Mesenchymal stem cell (in vitro differentiated cells and primary cell): Measurements from ENCODE around the gene UGT1A8.
"Not testable (repeated sequence)": the region's sequence is repeated elsewhere in the genome, so short reads cannot be mapped to it uniquely, and the experiment has no call there.

Experiments
- DNase-seq: peaks from one replicate; pipeline ENCODE4 v3.0.0-alpha.2; 2013
- H2AFZ ChIP-seq: one replicate; pipeline ENCODE4 v1.6.1; 2013; ENCODE audit warnings: low read depth, mild to moderate bottlenecking, control low read depth, inconsistent platforms, low read length, moderate library complexity
- H2AK5ac ChIP-seq: 2 replicates; pipeline ENCODE4 v1.6.1; 2013; ENCODE audit warnings: low read length, moderate library complexity, mild to moderate bottlenecking, inconsistent platforms; ENCODE audit not compliant: severe bottlenecking
- H2BK120ac ChIP-seq: one replicate; pipeline ENCODE4 v1.6.1; 2013; ENCODE audit warnings: low read depth, mild to moderate bottlenecking, inconsistent platforms, low read length, moderate library complexity
- H2BK12ac ChIP-seq, 2 experiments: one replicate each; pipeline ENCODE4 v1.6.1; 2013; ENCODE audit warnings: inconsistent platforms in 2 of 2, low read length in 2 of 2, mild to moderate bottlenecking in 2 of 2, moderate library complexity in 2 of 2, control low read depth in 1 of 2
- H2BK15ac ChIP-seq: one replicate; pipeline ENCODE4 v1.6.1; 2013; ENCODE audit warnings: mild to moderate bottlenecking, low read depth, inconsistent platforms; ENCODE audit not compliant: poor library complexity, severe bottlenecking
- H2BK5ac ChIP-seq: 2 replicates; pipeline ENCODE4 v1.6.1; 2013; ENCODE audit warnings: low read depth, mild to moderate bottlenecking, low read length, control low read depth, inconsistent platforms; ENCODE audit not compliant: poor library complexity, severe bottlenecking
- H3K14ac ChIP-seq, 2 experiments: one replicate each; pipeline ENCODE4 v1.6.1; 2013; ENCODE audit warnings: inconsistent platforms in 2 of 2, low read length in 2 of 2, control low read depth in 1 of 2, mild to moderate bottlenecking in 1 of 2, moderate library complexity in 1 of 2
- H3K18ac ChIP-seq, 2 experiments: one replicate each; pipeline ENCODE4 v1.6.1; 2013; ENCODE audit warnings: inconsistent platforms in 2 of 2, low read length in 2 of 2, control low read depth in 1 of 2, low read depth in 1 of 2, mild to moderate bottlenecking in 1 of 2
- H3K23ac ChIP-seq, 2 experiments: one replicate each; pipeline ENCODE4 v1.6.1; 2013; ENCODE audit warnings: inconsistent platforms in 2 of 2, low read length in 2 of 2, mild to moderate bottlenecking in 2 of 2, moderate library complexity in 2 of 2, control low read depth in 1 of 2
- H3K27ac ChIP-seq: 2 replicates; pipeline ENCODE4 v1.5.1; 2013; ENCODE audit warnings: mild to moderate bottlenecking, moderate library complexity, low read length, control low read depth, inconsistent platforms; ENCODE audit not compliant: poor library complexity, severe bottlenecking
- H3K27me3 ChIP-seq, 2 experiments: 2 replicates each; pipeline versions ENCODE4 v1.6.1 to v1.7.0; 2013; ENCODE audit warnings: low read length in 2 of 2, mild to moderate bottlenecking in 2 of 2, moderate library complexity in 2 of 2, control low read depth in 1 of 2, inconsistent platforms in 1 of 2; ENCODE audit not compliant: control insufficient read depth in 1 of 2, insufficient read depth in 1 of 2
- H3K36me3 ChIP-seq, 2 experiments: 2 replicates each; pipeline versions ENCODE4 v1.6.1 to v1.7.0; 2013; ENCODE audit warnings: low read length in 2 of 2, control low read depth in 1 of 2, inconsistent platforms in 1 of 2, low read depth in 1 of 2, mild to moderate bottlenecking in 1 of 2; ENCODE audit not compliant: insufficient read depth in 2 of 2, control insufficient read depth in 1 of 2
- H3K4ac ChIP-seq, 2 experiments: one replicate each; pipeline ENCODE4 v1.6.1; 2013; ENCODE audit warnings: inconsistent platforms in 2 of 2, low read length in 2 of 2, mild to moderate bottlenecking in 2 of 2, moderate library complexity in 2 of 2, control low read depth in 1 of 2, low read depth in 1 of 2
- H3K4me1 ChIP-seq: 2 replicates; pipeline ENCODE4 v1.6.1; 2013; ENCODE audit warnings: low read depth, low read length, control low read depth; ENCODE audit not compliant: control insufficient read depth, insufficient read depth
- H3K4me2 ChIP-seq: 2 replicates; pipeline ENCODE4 v1.6.1; 2013; ENCODE audit warnings: low read length, mild to moderate bottlenecking, inconsistent platforms; ENCODE audit not compliant: poor library complexity, severe bottlenecking
- H3K4me3 ChIP-seq, 2 experiments: 2 replicates each; pipeline versions ENCODE4 v1.5.1 to v1.7.0; 2013; ENCODE audit warnings: low read length in 2 of 2, mild to moderate bottlenecking in 2 of 2, control low read depth in 1 of 2, low read depth in 1 of 2; ENCODE audit not compliant: insufficient read depth in 1 of 2
- H3K79me1 ChIP-seq: replicated peaks from 2 replicates; pipeline ENCODE4 v1.6.1; 2013; ENCODE audit warnings: mild to moderate bottlenecking, control low read depth, low read length, inconsistent platforms; ENCODE audit not compliant: poor library complexity, severe bottlenecking
- H3K9ac ChIP-seq: 2 replicates; pipeline ENCODE4 v1.7.0; 2013; ENCODE audit warnings: mild to moderate bottlenecking, low read length, moderate library complexity
- H3K9me3 ChIP-seq: 2 replicates; pipeline ENCODE4 v1.7.0; 2013; ENCODE audit warnings: mild to moderate bottlenecking, low read length; ENCODE audit not compliant: control insufficient read depth
- H4K8ac ChIP-seq: one replicate; pipeline ENCODE4 v1.6.1; 2013; ENCODE audit warnings: inconsistent platforms, mild to moderate bottlenecking, low read length, moderate library complexity
- H4K91ac ChIP-seq: one replicate; pipeline ENCODE4 v1.6.1; 2013; ENCODE audit warnings: mild to moderate bottlenecking, low read length, inconsistent platforms
- WGBS: methylation state at CpG from one replicate; pipeline ENCODE4 v1.1.7; 2013; ENCODE audit warnings: mixed read lengths; 5-methylcytosine and 5-hydroxymethylcytosine counted together

Gene UGT1A8

DNA sequence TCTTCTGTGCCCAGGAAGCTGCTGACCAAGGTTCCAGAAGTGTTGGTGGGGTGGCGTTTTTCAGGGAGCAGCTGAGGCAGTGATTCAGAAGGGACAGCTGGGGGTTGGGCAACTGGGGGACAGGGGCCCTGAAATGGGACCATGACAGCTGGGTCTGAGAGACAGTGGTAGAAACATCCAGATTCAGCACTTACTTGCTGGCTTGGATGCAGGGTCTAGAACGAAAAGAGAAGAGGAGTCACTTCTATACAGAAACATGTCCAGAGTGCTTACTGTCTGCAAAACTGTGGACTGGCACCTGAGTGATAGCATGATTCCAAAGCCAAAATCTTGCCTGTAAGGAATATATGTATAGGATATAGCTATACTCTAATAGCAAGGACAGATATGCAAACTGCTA is 128.4 kb downstream of the UGT1A8 start:
- H2BK120ac ChIP-seq, H2AFZ ChIP-seq, H2BK12ac ChIP-seq, H2BK5ac ChIP-seq, H3K9ac ChIP-seq, DNase-seq, H3K14ac ChIP-seq, H2AK5ac ChIP-seq, H4K91ac ChIP-seq, H3K4ac ChIP-seq, H3K36me3 ChIP-seq, H3K23ac ChIP-seq, H3K18ac ChIP-seq, H3K9me3 ChIP-seq, H3K4me1 ChIP-seq, H3K4me3 ChIP-seq, H2BK15ac ChIP-seq, H3K27ac ChIP-seq, H3K79me1 ChIP-seq, H3K4me2 ChIP-seq, H4K8ac ChIP-seq: not testable (repeated sequence)
- H3K27me3 ChIP-seq: peaks cover 9 to 14% of the 10 kb centered on the region in 2 experiments
- WGBS: 54% methylated on average over 2 of the region's 2 CpGs

DNA sequence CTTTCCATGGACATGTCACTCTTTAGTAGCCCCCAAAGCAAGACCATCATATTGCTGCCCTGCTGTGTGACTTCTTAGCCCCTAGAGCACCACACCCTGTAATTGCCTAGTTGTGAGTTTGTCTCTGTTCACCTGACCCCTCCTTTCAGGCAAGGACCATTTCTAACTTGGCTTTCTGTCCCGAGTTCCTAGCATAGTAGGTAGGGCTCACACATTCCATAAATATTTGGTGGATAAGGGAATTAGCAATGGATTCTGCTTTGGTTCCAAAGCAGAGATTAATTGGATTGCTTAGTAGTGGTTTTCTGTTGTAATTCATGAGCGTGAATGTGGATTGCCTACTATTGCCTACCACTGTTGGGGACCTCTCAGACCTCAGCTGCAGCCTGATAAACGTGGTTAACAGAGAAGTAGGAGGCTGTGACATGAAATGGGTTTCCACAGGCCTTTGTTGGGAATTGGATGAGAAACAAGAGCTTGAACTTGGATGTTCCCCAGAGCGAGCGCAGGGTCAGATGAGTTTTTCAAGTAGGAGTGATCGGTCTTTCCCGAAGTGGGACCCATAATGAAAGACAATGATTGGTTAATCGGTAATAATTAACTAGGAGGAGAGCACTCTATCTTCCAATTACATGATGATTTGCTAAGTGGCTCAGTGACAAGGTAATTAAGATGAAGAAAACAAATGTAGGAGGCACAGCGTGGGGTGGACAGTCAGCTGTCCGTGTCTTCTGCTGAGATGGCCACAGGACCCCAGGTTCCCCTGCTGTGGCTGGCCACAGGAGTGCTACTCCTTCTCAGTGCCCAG is 129.2 kb downstream of the UGT1A8 start:
- Histone ChIP-seq H3K4me1 (peaks cover 2% of the 10 kb centered on the region), H2AFZ (no peak overlapping the region), H3K27ac (no peak overlapping the region), H2BK15ac (no peak overlapping the region), H2BK12ac (no peak overlapping the region), H3K9ac (no peak overlapping the region), H4K8ac (no peak overlapping the region), H2AK5ac (no peak overlapping the region), H3K23ac (no peak overlapping the region), H2BK120ac (no peak overlapping the region), H3K27me3 (peaks cover under 1 to 15% of the 10 kb centered on the region in 2 experiments), H2BK5ac (no peak overlapping the region), H3K4me3 (no peak overlapping the region), H3K36me3 (no peaks in the 10 kb centered on the region), H3K18ac (no peak overlapping the region), H3K4me2 (no peak overlapping the region), H4K91ac (no peak overlapping the region), H3K14ac (no peak overlapping the region), H3K79me1 (no peaks in the 10 kb centered on the region), H3K9me3 (no peaks in the 10 kb centered on the region), H3K4ac (no peak overlapping the region)
- DNase-seq: no peak
- WGBS: 64% methylated on average over 10 of the region's 10 CpGs

DNA sequence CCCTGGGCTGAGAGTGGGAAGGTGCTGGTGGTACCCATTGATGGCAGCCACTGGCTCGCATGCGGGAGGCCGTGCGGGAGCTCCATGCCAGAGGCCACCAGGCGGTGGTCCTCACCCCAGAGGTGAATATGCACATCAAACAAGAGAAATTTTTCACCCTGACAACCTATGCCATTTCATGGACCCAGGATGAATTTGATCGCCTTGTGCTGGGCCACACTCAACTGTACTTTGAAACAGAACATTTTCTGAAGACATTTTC is 129.8 kb downstream of the UGT1A8 start:
- WGBS: 89% methylated on average over 6 of the region's 6 CpGs

DNA sequence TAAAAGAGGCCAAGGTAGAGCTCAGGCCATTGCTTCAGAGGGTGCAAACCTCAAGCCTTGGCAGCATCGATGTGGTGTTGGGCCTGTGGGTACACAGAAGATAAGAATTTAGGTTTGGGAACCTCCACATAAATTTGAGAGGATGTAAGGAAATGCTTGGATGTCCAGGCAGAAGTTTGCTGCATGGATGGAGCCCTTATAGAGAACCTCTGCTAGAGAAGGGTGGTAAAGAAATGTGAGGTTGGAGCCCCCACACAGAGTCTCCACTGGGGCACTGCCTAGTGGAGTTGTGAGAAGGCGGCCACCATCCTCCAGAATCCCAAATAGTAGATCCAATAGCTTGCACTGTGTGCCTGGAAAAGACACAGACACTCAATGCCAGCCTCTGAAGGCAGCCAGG is 133.3 kb downstream of the UGT1A8 start:
- H2BK120ac ChIP-seq, H2BK12ac ChIP-seq, H2BK5ac ChIP-seq, H3K9me3 ChIP-seq, H3K4me2 ChIP-seq, H2BK15ac ChIP-seq, H3K4ac ChIP-seq, H2AFZ ChIP-seq, H3K4me3 ChIP-seq, H4K91ac ChIP-seq, H3K9ac ChIP-seq, H3K23ac ChIP-seq, H3K18ac ChIP-seq, DNase-seq, H3K36me3 ChIP-seq, H3K14ac ChIP-seq, H3K4me1 ChIP-seq, H2AK5ac ChIP-seq, H4K8ac ChIP-seq, H3K27ac ChIP-seq, H3K79me1 ChIP-seq: not testable (repeated sequence)
- H3K27me3 ChIP-seq: peaks cover 0 to 14% of the 10 kb centered on the region in 2 experiments
- WGBS: 37% methylated on average over 2 of the region's 2 CpGs

More for the DNA sequence above, 129.8 kb downstream of the UGT1A8 start:
- Histone ChIP-seq H2BK12ac (no peak overlapping the region), H3K18ac (no peak overlapping the region), H3K9me3 (no peaks in the 10 kb centered on the region), H3K23ac (no peak overlapping the region), H3K4me1 (peaks cover 2% of the 10 kb centered on the region), H3K4ac (no peak overlapping the region), H2BK120ac (no peak overlapping the region), H2BK5ac (no peak overlapping the region), H3K14ac (no peak overlapping the region), H3K27ac (no peak overlapping the region), H3K36me3 (no peaks in the 10 kb centered on the region), H3K4me3 (no peak overlapping the region), H3K4me2 (no peak overlapping the region), H3K9ac (no peak overlapping the region), H2BK15ac (no peak overlapping the region), H3K79me1 (no peaks in the 10 kb centered on the region), H3K27me3 (peaks cover 0 to 10% of the 10 kb centered on the region in 2 experiments), H2AFZ (no peak overlapping the region), H4K8ac (no peak overlapping the region), H4K91ac (no peak overlapping the region), H2AK5ac (no peak overlapping the region)
- no peak for DNase-seq
